HG02610 (cell line): ENCODE data around the gene GABRB2.
"Not testable (repeated sequence)": the region's sequence is repeated elsewhere in the genome, so short reads cannot be mapped to it uniquely, and the experiment has no call there.

ENCODE experiments used
- ATAC-seq: cut with Tn5 transposase; IDR thresholded peaks from one replicate; pipeline ENCODE4 v1.9.1; 2021; ENCODE audit warnings: mild to moderate bottlenecking, moderate library complexity; ENCODE audit not compliant: unreplicated experiment

Gene GABRB2

GRCh38 chr5:161546470-161547301, at the start of gene GABRB2:
GABRB2 (minus strand) TSS chr5:161546725; CDS start chr5:161546643, 82 bp downstream.
- ATAC-seq, result peak; percentile 70

- no peak for ATAC-seq
These were observed 39.3 kb upstream of the GABRB2 start for GRCh38 chr5:161585798-161586197.

- ATAC-seq, result no peak
These were observed 34.1 kb upstream of the GABRB2 start for GRCh38 chr5:161580621-161581020.

- ATAC-seq, result no peak
These were observed 26.4 kb upstream of the GABRB2 start for GRCh38 chr5:161572914-161573313.

- no peak for ATAC-seq
These were observed 19.6 kb upstream of the GABRB2 start for GRCh38 chr5:161566081-161566480.

GRCh38 chr5:161562446-161562845, 15.9 kb upstream of the GABRB2 start:
- no peak for ATAC-seq

- ATAC-seq, result no peak
These were observed 2.6 kb upstream of the GABRB2 start for GRCh38 chr5:161549106-161549505.

GRCh38 chr5:161548487-161549094, 2.1 kb upstream of the GABRB2 start:
- ATAC-seq, result no peak

- ATAC-seq, result no peak
These were observed 1.4 kb upstream of the GABRB2 start for GRCh38 chr5:161547738-161548486.

- no peak for ATAC-seq
These were observed 847 bp upstream of the GABRB2 start for GRCh38 chr5:161547406-161547737.

- no peak for ATAC-seq
These were observed 443 bp downstream of the GABRB2 start for GRCh38 chr5:161546095-161546469.

GRCh38 chr5:161545344-161546094, 1.0 kb downstream of the GABRB2 start:
- ATAC-seq, result no peak

GRCh38 chr5:161544350-161544765, 2.2 kb downstream of the GABRB2 start:
- ATAC-seq, result peak; percentile 63

GRCh38 chr5:161539016-161539415, 7.5 kb downstream of the GABRB2 start:
- ATAC-seq, result no peak

GRCh38 chr5:161535762-161536161, 10.8 kb downstream of the GABRB2 start:
- ATAC-seq, result peak; percentile 65

- ATAC-seq, result no peak
These were observed 15.8 kb downstream of the GABRB2 start for GRCh38 chr5:161530700-161531099.

GRCh38 chr5:161513942-161514341, 32.6 kb downstream of the GABRB2 start:
- ATAC-seq, result no peak

- peak; percentile 78 for ATAC-seq
These were observed 38.9 kb downstream of the GABRB2 start for GRCh38 chr5:161507591-161507990.

GRCh38 chr5:161505160-161505559, 41.4 kb downstream of the GABRB2 start:
- not testable (repeated sequence) for ATAC-seq

- no peak for ATAC-seq
These were observed 48.0 kb downstream of the GABRB2 start for GRCh38 chr5:161498531-161498930.

GRCh38 chr5:161483721-161484120, 62.8 kb downstream of the GABRB2 start:
- no peak for ATAC-seq
